ENCODE results near the gene FHIT.

FHIT gene

GRCh38 chr3:60970850-60971249 is 280.4 kb downstream of the FHIT start:
- TF ChIP-seq SIN3A (IDR thresholded peaks at IDR 0.05; ENCODE audit: borderline replicate concordance, insufficient read depth, low read length) (no peak), TAF1 (IDR thresholded peaks at IDR 0.05; ENCODE audit: borderline replicate concordance, insufficient read depth, low read length) (no peak), POLR2AphosphoS5 (IDR thresholded peaks at IDR 0.05; ENCODE audit: low read depth, low read length) (no peak), FOXP2 (optimal IDR thresholded peaks at IDR 0.05; ENCODE audit: borderline replicate concordance, extremely low read depth, extremely low read length, insufficient read depth) (no peak), REST (IDR thresholded peaks at IDR 0.05; ENCODE audit: insufficient read depth in 1 of 2, low read depth in 2 of 2, low read length in 2 of 2) (no peak)

GRCh38 chr3:60967141-60967540 is 284.1 kb downstream of the FHIT start:
- TF ChIP-seq POLR2AphosphoS5 (IDR thresholded peaks at IDR 0.05; ENCODE audit: low read depth, low read length) (no peak), REST (IDR thresholded peaks at IDR 0.05; ENCODE audit: insufficient read depth in 1 of 2, low read depth in 2 of 2, low read length in 2 of 2) (no peak), SIN3A (IDR thresholded peaks at IDR 0.05; ENCODE audit: borderline replicate concordance, insufficient read depth, low read length) (no peak), FOXP2 (optimal IDR thresholded peaks at IDR 0.05; ENCODE audit: borderline replicate concordance, extremely low read depth, extremely low read length, insufficient read depth) (no peak), TAF1 (IDR thresholded peaks at IDR 0.05; ENCODE audit: borderline replicate concordance, insufficient read depth, low read length) (no peak)

- TF ChIP-seq POLR2AphosphoS5 (IDR thresholded peaks at IDR 0.05; ENCODE audit: low read depth, low read length), result no peak
- TF ChIP-seq TAF1 (IDR thresholded peaks at IDR 0.05; ENCODE audit: borderline replicate concordance, insufficient read depth, low read length), result no peak
- no peak for TF ChIP-seq REST (IDR thresholded peaks at IDR 0.05; ENCODE audit: insufficient read depth in 1 of 2, low read depth in 2 of 2, low read length in 2 of 2)
- no peak for TF ChIP-seq SIN3A (IDR thresholded peaks at IDR 0.05; ENCODE audit: borderline replicate concordance, insufficient read depth, low read length)
- no peak for TF ChIP-seq FOXP2 (optimal IDR thresholded peaks at IDR 0.05; ENCODE audit: borderline replicate concordance, extremely low read depth, extremely low read length, insufficient read depth)
These were observed 293.7 kb downstream of the FHIT start for GRCh38 chr3:60957541-60957940.

- TF ChIP-seq POLR2AphosphoS5 (IDR thresholded peaks at IDR 0.05; ENCODE audit: low read depth, low read length), result no peak
- TF ChIP-seq SIN3A (IDR thresholded peaks at IDR 0.05; ENCODE audit: borderline replicate concordance, insufficient read depth, low read length), result no peak
- TF ChIP-seq FOXP2 (optimal IDR thresholded peaks at IDR 0.05; ENCODE audit: borderline replicate concordance, extremely low read depth, extremely low read length, insufficient read depth), result no peak
- TF ChIP-seq TAF1 (IDR thresholded peaks at IDR 0.05; ENCODE audit: borderline replicate concordance, insufficient read depth, low read length), result no peak
- no peak for TF ChIP-seq REST (IDR thresholded peaks at IDR 0.05; ENCODE audit: insufficient read depth in 1 of 2, low read depth in 2 of 2, low read length in 2 of 2)
These were observed 294.5 kb downstream of the FHIT start for GRCh38 chr3:60956729-60957128.

GRCh38 chr3:60955034-60955433 is 296.2 kb downstream of the FHIT start:
- TF ChIP-seq FOXP2 (optimal IDR thresholded peaks at IDR 0.05; ENCODE audit: borderline replicate concordance, extremely low read depth, extremely low read length, insufficient read depth) (no peak), REST (IDR thresholded peaks at IDR 0.05; ENCODE audit: insufficient read depth in 1 of 2, low read depth in 2 of 2, low read length in 2 of 2) (no peak), POLR2AphosphoS5 (IDR thresholded peaks at IDR 0.05; ENCODE audit: low read depth, low read length) (no peak), TAF1 (IDR thresholded peaks at IDR 0.05; ENCODE audit: borderline replicate concordance, insufficient read depth, low read length) (no peak), SIN3A (IDR thresholded peaks at IDR 0.05; ENCODE audit: borderline replicate concordance, insufficient read depth, low read length) (no peak)
